Measurements from ENCODE around the gene ADAMTS2.

The ADAMTS2 gene

GRCh38 chr5:179187681-179188575 is 157.3 kb downstream of the ADAMTS2 start:
- no peak for FAIRE-seq

DNA sequence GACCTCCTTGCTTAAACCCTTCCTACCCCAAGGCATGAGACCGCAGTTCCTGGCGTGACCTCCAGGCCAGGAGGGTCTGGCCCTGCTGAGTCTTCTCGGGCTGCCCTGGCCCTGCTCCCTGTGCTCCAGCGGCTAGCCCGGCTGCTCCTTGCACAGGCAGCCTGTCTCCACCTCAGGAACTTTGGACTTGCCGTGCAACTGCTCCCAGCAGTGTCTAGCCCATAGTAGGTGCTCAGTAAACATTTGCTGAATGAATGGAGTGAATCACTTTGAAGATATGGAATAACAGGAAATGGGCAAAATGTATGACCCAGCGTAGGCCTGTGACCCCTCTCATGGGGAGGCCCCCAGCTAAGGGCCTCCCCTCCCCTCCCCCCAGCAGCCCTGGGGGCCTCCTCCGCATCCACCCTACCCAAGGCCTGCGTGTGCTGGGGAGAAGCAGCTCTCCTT is 158.0 kb downstream of the ADAMTS2 start:
- FAIRE-seq = no peak

GRCh38 chr5:179186801-179187200 is 158.5 kb downstream of the ADAMTS2 start:
- no peak for FAIRE-seq

DNA sequence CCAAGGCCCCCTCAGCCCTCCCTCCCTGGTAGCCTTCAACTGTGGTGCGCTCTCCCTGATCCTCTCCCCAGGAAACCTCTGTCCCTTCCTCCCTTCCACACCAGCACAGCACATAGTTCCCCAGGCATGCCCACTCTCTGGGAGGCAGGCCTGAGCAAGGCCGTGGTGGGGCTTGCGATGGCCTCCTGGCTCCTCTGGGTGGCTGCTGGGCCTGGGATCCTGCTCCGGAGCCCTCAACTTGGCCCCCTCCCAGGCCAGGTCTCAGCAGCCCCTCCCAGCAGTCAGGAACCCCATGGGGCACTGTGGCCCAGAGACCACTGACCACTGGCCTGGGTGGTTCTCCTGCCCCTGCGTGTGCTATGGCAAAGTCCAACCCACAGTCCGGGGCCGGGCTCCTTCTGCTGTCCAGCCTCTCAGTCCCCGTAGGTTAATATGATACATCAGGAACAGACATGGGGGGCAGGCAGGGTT is 159.3 kb downstream of the ADAMTS2 start:
- no peak for FAIRE-seq

DNA sequence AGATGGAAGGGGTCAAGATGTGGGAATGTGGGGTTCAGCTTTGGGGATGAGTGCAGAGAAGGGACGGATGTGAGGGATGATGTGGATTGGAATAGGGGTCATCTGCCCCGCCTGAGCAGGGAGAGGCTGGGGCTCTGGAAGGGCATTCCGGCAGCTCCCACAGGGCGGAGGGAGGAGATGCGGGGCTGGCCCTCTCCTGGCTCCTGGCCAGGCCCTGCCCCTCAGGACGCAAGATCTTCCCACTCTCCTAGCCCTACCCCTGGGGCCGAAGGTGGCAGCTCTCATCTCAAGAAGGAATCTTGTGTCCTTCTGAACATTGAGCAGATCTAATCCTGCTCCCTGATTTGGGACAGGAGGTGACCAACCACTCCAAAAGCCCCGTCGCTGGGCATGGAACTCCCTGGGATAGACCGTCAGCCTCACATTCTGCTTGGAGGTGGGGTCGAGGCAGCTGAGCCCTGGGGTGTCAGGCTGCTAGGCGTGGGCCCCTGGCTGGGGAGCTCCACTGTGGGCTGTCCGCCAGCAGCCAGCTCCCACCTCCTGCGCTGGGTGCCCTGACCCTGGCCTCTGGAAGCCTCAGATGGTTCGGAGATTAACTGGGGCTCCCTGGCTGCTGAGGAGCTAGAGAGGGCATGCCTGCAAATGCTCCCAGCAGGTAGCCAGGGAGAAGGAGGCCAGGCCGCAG is 159.9 kb downstream of the ADAMTS2 start:
- FAIRE-seq = no peak

GRCh38 chr5:179184521-179185050 is 160.7 kb downstream of the ADAMTS2 start:
- FAIRE-seq = no peak

DNA sequence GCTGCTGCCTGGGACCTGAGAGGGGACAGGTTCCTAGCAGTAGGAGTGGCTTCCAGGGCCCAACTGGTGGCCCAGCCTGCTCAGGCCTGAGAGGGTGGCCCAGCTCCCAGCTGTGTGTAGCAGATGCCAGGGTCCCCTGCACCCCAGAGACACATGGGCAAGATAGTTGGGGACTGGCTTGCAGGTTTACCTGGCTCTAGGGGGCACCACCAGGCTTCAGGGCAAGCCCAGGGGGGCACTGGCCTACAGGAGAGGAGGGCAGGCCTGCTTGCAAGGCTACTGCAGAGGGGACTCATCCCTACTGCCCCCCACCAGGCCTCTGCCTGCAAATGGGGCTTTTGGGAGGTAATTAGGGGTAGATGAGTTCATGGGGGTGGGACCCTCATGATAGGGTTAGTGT is 161.8 kb downstream of the ADAMTS2 start:
- no peak for FAIRE-seq

- FAIRE-seq = no peak
Measured at GRCh38 chr5:179182601-179183000, 162.7 kb downstream of the ADAMTS2 start.

DNA sequence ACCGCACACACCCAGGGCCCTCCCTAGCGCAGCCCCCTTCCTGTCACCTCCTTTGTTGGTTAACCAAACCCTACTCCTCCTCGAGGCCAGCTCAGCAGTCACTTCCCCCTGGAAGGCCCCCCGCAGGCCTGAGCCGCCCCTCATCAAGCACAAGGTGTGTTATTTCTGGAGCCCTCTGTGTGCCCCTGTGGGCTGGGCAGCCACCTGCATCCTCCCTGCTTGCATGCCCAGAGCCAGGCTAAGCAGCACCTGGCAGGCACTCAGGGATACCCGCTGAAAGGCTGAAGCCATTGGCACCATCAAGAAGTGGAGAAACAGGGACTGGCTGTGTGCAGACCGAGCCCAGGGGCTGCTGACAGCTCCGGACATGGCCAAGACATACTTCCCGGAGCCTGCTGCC is 163.3 kb downstream of the ADAMTS2 start:
- no peak for FAIRE-seq

DNA sequence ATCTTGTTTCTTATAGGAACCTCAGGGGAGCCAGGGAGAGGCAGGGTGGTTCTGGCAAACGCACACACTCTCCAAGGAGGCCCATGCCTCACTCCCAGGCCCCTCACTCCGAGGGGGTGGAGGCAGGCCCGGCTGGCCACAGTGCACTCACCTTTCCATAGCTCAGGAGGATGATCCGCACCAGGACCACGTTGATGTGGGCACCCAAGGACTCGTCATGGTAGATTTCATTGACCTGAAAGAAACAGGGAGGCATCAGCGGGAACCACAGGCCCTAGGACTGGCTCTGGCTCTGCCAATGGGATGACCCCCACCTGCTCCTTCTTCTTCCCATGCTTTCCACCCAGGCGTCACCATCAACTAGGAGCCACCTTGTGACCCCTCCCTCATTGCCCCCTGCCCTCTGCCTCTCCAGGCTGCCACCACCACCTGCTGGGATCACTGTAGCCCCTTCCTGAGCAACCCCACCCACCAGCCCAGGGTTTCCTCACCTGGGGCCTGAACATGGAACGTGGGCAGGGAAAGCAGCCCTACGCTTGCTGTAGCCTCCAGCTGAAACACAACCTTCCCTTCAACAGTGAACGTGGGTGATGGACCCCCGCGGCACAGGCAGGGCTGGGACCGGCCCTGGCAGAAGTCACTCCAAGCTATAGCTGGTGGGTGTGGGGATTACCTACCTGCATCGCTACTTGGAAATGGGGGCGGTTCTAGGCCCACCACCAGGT is 164.2 kb downstream of the ADAMTS2 start:
- FAIRE-seq = no peak

- no peak for FAIRE-seq
Measured at GRCh38 chr5:179180061-179180610, 165.1 kb downstream of the ADAMTS2 start.

GRCh38 chr5:179177711-179178575 is 167.3 kb downstream of the ADAMTS2 start:
- FAIRE-seq = no peak

GRCh38 chr5:179176571-179177230 is 168.6 kb downstream of the ADAMTS2 start:
- FAIRE-seq = no peak

GRCh38 chr5:179176166-179176565 is 169.1 kb downstream of the ADAMTS2 start:
- FAIRE-seq = no peak

- no peak for FAIRE-seq
Measured at GRCh38 chr5:179171816-179172745, 173.2 kb downstream of the ADAMTS2 start.

DNA sequence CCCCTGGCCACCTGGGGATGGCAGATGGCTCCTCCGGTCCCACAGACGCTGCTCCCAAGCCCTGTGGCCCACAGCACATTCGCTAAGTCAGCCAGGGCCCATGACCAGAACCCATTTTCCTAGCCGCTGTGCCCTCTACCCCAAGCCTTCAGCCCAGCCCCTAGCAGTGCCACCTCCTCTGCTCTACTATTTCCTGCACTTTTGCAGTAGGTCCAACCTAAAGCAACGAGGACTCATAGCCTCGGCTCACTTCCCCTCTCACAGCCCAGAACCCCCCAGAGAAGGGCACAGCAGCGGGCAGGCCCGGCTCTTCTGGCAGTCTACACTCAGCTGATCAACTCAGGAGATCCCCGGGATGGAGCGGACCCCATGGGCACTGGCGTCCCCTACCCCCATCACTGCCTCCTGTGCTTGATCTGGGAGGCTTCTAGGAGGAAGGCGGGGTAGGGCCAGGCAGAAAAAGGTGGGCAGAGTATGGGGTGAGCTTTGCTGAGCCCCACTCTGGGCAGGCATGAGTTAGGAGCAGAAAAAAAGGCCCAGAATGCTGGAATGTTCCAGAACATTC is 173.9 kb downstream of the ADAMTS2 start:
- FAIRE-seq = no peak

DNA sequence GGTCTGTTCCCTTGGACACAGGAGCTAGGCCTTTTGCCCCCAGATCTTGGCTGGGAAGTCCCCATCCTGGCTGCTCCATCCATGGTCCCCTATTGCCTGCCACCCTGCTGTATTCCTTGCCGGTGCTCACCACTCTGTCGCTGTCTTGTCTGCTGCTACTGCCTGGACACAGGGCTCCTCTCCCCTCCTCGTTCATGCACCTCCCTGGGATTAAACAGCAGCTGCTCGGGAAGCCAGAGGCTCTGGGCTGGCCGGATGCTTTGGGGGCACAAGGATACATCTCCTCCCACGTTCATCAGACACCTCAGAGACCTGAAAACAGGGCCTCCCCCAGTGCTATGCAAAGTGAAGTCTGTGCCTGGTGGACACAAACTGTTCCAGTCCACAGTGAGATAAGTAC is 174.7 kb downstream of the ADAMTS2 start:
- FAIRE-seq = no peak

DNA sequence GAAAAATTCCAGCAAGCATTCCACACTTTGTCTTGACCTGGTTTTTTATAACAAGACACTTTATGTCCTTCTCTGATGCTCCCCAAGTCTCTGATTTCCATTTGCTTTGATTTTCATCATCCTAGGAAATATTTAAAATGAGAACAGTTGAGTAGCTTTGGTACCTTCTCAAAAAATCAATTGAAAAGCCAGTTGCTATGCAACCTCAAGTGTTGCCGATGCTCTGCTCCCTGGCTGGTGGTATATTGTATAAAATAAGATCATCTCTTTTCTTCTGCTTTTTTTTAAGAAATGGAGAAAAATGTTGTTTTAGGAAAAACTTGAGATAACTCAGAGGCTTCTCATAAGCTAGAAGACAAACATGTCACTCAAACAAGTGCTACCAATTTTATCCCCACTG is 175.4 kb downstream of the ADAMTS2 start:
- FAIRE-seq = no peak

DNA sequence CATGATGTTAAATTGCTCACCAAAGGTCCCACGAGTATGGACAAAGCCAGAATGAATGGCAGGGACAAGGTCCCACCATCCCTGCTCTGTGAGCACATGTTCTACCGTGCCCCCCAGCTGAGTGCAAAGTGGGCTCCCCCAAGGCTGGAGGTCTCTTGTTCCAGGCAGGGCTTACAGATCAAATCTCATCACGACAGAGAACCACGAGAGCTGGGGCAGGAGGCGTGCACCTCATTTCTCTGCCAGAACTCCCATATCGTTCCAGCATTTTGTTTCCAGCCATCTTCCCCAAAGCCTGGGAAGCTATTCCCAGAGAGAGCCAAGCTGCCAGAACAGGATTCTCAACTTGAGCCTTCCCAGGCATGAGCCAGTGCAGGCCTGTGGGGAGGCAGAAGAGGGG is 176.6 kb downstream of the ADAMTS2 start:
- no peak for FAIRE-seq

Data from A204.1 (cell line).